Muscle of leg (tissue), 11 donors: Measurements from ENCODE around the gene CDH4. TPM values are rescaled to one million over a fixed set of nuclear protein-coding genes. Genes with fewer than 3 reads are reported as not detected.
A peak's percentile ranks its signal among the peaks of the same experiment; 100 is the strongest.

Experiments
- DNase-seq: peaks from one replicate; pipeline ENCODE4 v3.0.0; 2013
- H3K27ac ChIP-seq: one replicate; pipeline ENCODE4 v1.5.1; 2013; ENCODE audit warnings: mild to moderate bottlenecking, low read length, control low read depth
- H3K27me3 ChIP-seq: one replicate; pipeline ENCODE4 v1.6.1; 2013; ENCODE audit warnings: low read length; ENCODE audit not compliant: control insufficient read depth, insufficient read depth
- H3K36me3 ChIP-seq: one replicate; pipeline ENCODE4 v1.6.1; 2013; ENCODE audit warnings: low read length; ENCODE audit not compliant: control insufficient read depth, insufficient read depth
- H3K4me1 ChIP-seq: one replicate; pipeline ENCODE4 v1.6.1; 2013; ENCODE audit warnings: low read length; ENCODE audit not compliant: control insufficient read depth, insufficient read depth
- H3K4me3 ChIP-seq: one replicate; pipeline ENCODE4 v1.5.1; 2013; ENCODE audit warnings: low read length, control low read depth
- H3K9me3 ChIP-seq: replicated peaks from 2 replicates; pipeline ENCODE4 v1.6.1; 2013; ENCODE audit warnings: low read depth, low read length; ENCODE audit not compliant: control insufficient read depth
- WGBS: methylation state at CpG from one replicate; pipeline ENCODE4 v1.1.5; 2013; ENCODE audit warnings: missing lambda C conversion rate; ENCODE audit not compliant: insufficient coverage; 5-methylcytosine and 5-hydroxymethylcytosine counted together
- polyA plus RNA-seq, 8 donors: library from polyadenylated mRNA; unstranded; fragments of 120-200 nt; gene quantifications; one replicate each; pipeline versions ENCODE4 v1.2.1 to v1.2.3, GENCODE V29; 2013; ENCODE audit warnings: inconsistent platforms in 1 of 8, low replicate concordance in 1 of 8; ENCODE audit not compliant: insufficient read length in 8 of 8, insufficient read depth in 1 of 8
- total RNA-seq: library from RNA; stranded (reverse); fragments of 120-200 nt; gene quantifications from one replicate; pipeline ENCODE4 v1.2.4, GENCODE V29; 2013

Gene CDH4
- total and polyA plus RNA-seq, 9 donors: 0.66 to 1.4 (median 1.2) TPM

- peaks cover 10% of the 10 kb centered on the region for H3K27me3 ChIP-seq
- WGBS: 85% methylated on average over 19 of the region's 21 CpGs
These were observed 478.7 kb downstream of the CDH4 start for GRCh38 chr20:61730631-61731362.

GRCh38 chr20:61731363-61732181 lies 479.5 kb downstream of the CDH4 start:
- H3K27me3 ChIP-seq: peaks cover 13% of the 10 kb centered on the region

More at GRCh38 chr20:61730631-61731362, 478.7 kb downstream of the CDH4 start:
- H3K4me3 ChIP-seq: no peak overlapping the region
- DNase-seq: no peak
- no peaks in the 10 kb centered on the region for H3K9me3 ChIP-seq
- H3K4me1 ChIP-seq: no peaks in the 10 kb centered on the region
- H3K27ac ChIP-seq: no peak overlapping the region
- H3K36me3 ChIP-seq: no peaks in the 10 kb centered on the region

GRCh38 chr20:61732511-61733210 lies 480.6 kb downstream of the CDH4 start:
- no peaks in the 10 kb centered on the region for H3K36me3 ChIP-seq
- H3K4me1 ChIP-seq: no peaks in the 10 kb centered on the region
- no peaks in the 10 kb centered on the region for H3K9me3 ChIP-seq
- no peak overlapping the region for H3K4me3 ChIP-seq
- 78% methylated on average over 11 of the region's 19 CpGs for whole genome bisulfite sequencing
- no peak for DNase-seq
- no peak overlapping the region for H3K27ac ChIP-seq
- peaks cover 13% of the 10 kb centered on the region for H3K27me3 ChIP-seq

More at GRCh38 chr20:61731363-61732181, 479.5 kb downstream of the CDH4 start:
- Histone ChIP-seq H3K4me3 (no peak overlapping the region), H3K27ac (no peak overlapping the region), H3K4me1 (no peaks in the 10 kb centered on the region), H3K36me3 (no peaks in the 10 kb centered on the region), H3K9me3 (no peaks in the 10 kb centered on the region)
- WGBS: 80% methylated on average over 19 of the region's 22 CpGs
- DNase-seq: no peak

- no peak for DNase-seq
- Histone ChIP-seq H3K27me3 (peaks cover 14% of the 10 kb centered on the region), H3K4me1 (no peaks in the 10 kb centered on the region), H3K27ac (no peak overlapping the region), H3K9me3 (no peaks in the 10 kb centered on the region), H3K4me3 (no peak overlapping the region), H3K36me3 (no peaks in the 10 kb centered on the region)
- 73% methylated on average over 9 of the region's 13 CpGs for WGBS
These were observed 481.2 kb downstream of the CDH4 start for GRCh38 chr20:61733216-61733615.

GRCh38 chr20:61733891-61734732 lies 482.1 kb downstream of the CDH4 start:
- H3K36me3 ChIP-seq: no peaks in the 10 kb centered on the region
- H3K27ac ChIP-seq: no peak overlapping the region
- no peak overlapping the region for H3K4me3 ChIP-seq
- H3K4me1 ChIP-seq: no peaks in the 10 kb centered on the region
- peaks cover 16% of the 10 kb centered on the region for H3K27me3 ChIP-seq
- H3K9me3 ChIP-seq: no peaks in the 10 kb centered on the region
- 56% methylated on average over 13 of the region's 28 CpGs for WGBS
- no peak for DNase-seq

- Histone ChIP-seq H3K27me3 (peaks cover 16% of the 10 kb centered on the region), H3K9me3 (no peaks in the 10 kb centered on the region), H3K27ac (no peak overlapping the region), H3K4me1 (no peaks in the 10 kb centered on the region), H3K4me3 (no peak overlapping the region), H3K36me3 (no peaks in the 10 kb centered on the region)
- DNase-seq: peak; percentile 86
- 37% methylated on average over 25 of the region's 26 CpGs for WGBS
These were observed 482.9 kb downstream of the CDH4 start for GRCh38 chr20:61734733-61735502.

GRCh38 chr20:61735503-61735785 lies 483.4 kb downstream of the CDH4 start:
- H3K27ac ChIP-seq: no peak overlapping the region
- 60% methylated on average over 10 of the region's 11 CpGs for WGBS

GRCh38 chr20:61736001-61736635 lies 484.1 kb downstream of the CDH4 start:
- H3K4me1 ChIP-seq: no peaks in the 10 kb centered on the region
- H3K27me3 ChIP-seq: peaks cover 16% of the 10 kb centered on the region
- DNase-seq: no peak
- H3K9me3 ChIP-seq: no peaks in the 10 kb centered on the region
- H3K36me3 ChIP-seq: no peaks in the 10 kb centered on the region
- 65% methylated on average over 6 of the region's 10 CpGs for WGBS
- H3K27ac ChIP-seq: no peak overlapping the region
- no peak overlapping the region for H3K4me3 ChIP-seq

More at GRCh38 chr20:61735503-61735785, 483.4 kb downstream of the CDH4 start:
- no peak for DNase-seq
- H3K36me3 ChIP-seq: no peaks in the 10 kb centered on the region
- H3K9me3 ChIP-seq: no peaks in the 10 kb centered on the region
- H3K4me1 ChIP-seq: no peaks in the 10 kb centered on the region
- no peak overlapping the region for H3K4me3 ChIP-seq
- peaks cover 16% of the 10 kb centered on the region for H3K27me3 ChIP-seq
